ENCODE results near the gene PAAF1.

The PAAF1 gene

GRCh38 chr11:73939096-73939495 is 62.3 kb downstream of the PAAF1 start:
- Histone ChIP-seq H3K27me3 (replicated peaks; ENCODE audit: control insufficient read depth, insufficient read depth, low read length) (no peaks in the 10 kb centered on the region), H3K36me3 (ENCODE audit: control insufficient read depth, insufficient read depth, low read length) (no peaks in the 10 kb centered on the region; the same call in 1 of the 2 replicates), H3K4me3 (replicated peaks; ENCODE audit: low read depth, low read length) (no peak overlapping the region)
- TF ChIP-seq, protein P1, sequence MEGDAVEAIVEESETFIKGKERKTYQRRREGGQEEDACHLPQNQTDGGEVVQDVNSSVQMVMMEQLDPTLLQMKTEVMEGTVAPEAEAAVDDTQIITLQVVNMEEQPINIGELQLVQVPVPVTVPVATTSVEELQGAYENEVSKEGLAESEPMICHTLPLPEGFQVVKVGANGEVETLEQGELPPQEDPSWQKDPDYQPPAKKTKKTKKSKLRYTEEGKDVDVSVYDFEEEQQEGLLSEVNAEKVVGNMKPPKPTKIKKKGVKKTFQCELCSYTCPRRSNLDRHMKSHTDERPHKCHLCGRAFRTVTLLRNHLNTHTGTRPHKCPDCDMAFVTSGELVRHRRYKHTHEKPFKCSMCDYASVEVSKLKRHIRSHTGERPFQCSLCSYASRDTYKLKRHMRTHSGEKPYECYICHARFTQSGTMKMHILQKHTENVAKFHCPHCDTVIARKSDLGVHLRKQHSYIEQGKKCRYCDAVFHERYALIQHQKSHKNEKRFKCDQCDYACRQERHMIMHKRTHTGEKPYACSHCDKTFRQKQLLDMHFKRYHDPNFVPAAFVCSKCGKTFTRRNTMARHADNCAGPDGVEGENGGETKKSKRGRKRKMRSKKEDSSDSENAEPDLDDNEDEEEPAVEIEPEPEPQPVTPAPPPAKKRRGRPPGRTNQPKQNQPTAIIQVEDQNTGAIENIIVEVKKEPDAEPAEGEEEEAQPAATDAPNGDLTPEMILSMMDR (IDR thresholded peaks at IDR 0.05; ENCODE audit: insufficient read depth, low read length, poor library complexity, severe bottlenecking): no peak
- DNase-seq (ENCODE audit: extremely low read depth, insufficient read length): no peak

DNA sequence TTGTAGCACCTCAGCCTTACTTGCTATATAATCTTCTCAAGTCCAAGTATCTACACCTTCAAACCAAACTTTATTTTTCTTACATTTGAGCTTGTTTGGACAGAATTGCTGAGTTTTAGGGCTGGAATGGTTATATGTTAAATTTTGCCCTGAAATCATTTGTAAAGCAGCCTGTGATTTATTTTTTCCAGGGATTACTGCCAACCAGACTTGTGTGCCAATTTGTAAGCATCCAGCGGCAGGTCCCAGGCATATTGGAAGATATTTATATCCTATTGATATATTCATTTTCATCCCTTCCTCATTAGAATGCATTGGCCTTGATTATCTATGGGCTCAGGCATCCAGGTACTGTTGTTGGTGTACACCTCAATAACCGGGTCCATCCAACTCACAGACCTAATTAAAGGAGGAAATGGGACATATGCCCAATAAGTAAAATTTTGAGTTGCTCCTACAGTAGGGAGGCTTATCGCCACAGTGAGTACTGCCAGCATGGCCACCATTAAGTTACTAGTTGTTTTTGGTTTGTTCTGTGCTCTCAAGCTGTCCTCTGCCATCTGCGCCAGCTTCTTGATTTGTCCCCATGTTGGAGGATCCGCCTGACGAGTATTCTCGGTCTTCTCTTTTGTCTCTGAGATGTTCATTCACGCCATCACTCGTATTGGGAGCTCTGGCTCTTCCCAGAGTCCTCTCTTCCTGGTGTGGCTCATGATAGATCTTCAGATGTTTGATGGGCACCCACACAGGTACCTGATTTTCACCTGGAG is 64.2 kb downstream of the PAAF1 start:
- Histone ChIP-seq H3K4me3 (replicated peaks; ENCODE audit: low read depth, low read length) (no peak overlapping the region), H3K27me3 (replicated peaks; ENCODE audit: control insufficient read depth, insufficient read depth, low read length) (no peaks in the 10 kb centered on the region), H3K36me3 (ENCODE audit: control insufficient read depth, insufficient read depth, low read length) (no peaks in the 10 kb centered on the region)
- TF ChIP-seq, protein P1 (IDR thresholded peaks at IDR 0.05; ENCODE audit: insufficient read depth, low read length, poor library complexity, severe bottlenecking): no peak
- DNase-seq (ENCODE audit: extremely low read depth, insufficient read length): no peak

DNA sequence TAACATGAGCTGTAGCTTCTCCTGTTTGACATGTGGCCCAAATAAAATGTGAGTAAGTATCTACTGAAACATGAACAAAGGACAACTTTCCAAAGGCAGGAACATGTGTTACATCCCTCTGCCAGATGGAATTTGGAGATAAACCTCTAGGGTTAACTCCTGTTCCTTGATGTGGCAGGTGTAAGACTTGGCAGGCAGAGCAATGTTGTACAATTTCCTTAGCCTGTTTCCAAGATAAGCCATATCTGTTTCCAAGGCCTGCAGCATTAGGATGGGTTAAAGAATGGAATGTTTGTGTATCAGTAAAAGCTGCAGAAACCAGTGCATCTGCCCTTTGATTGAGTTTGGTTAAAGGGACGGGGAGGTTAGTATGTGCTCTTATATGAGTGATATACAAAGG is 65.2 kb downstream of the PAAF1 start:
- no peak for DNase-seq (ENCODE audit: extremely low read depth, insufficient read length)
- TF ChIP-seq, protein P1 (IDR thresholded peaks at IDR 0.05; ENCODE audit: insufficient read depth, low read length, poor library complexity, severe bottlenecking): no peak
- H3K27me3 ChIP-seq (replicated peaks; ENCODE audit: control insufficient read depth, insufficient read depth, low read length): no peaks in the 10 kb centered on the region
- no peaks in the 10 kb centered on the region for H3K36me3 ChIP-seq (ENCODE audit: control insufficient read depth, insufficient read depth, low read length)
- H3K4me3 ChIP-seq (replicated peaks; ENCODE audit: low read depth, low read length): no peak overlapping the region

GRCh38 chr11:73944085-73944484 is 67.3 kb downstream of the PAAF1 start:
- Histone ChIP-seq H3K27me3 (replicated peaks; ENCODE audit: control insufficient read depth, insufficient read depth, low read length) (no peaks in the 10 kb centered on the region), H3K36me3 (ENCODE audit: control insufficient read depth, insufficient read depth, low read length) (no peaks in the 10 kb centered on the region), H3K4me3 (replicated peaks; ENCODE audit: low read depth, low read length) (no peak overlapping the region)
- no peak for DNase-seq (ENCODE audit: extremely low read depth, insufficient read length)
- TF ChIP-seq, protein P1 (IDR thresholded peaks at IDR 0.05; ENCODE audit: insufficient read depth, low read length, poor library complexity, severe bottlenecking): no peak

GRCh38 chr11:73944901-73945300 is 68.1 kb downstream of the PAAF1 start:
- Histone ChIP-seq H3K36me3 (ENCODE audit: control insufficient read depth, insufficient read depth, low read length) (no peaks in the 10 kb centered on the region), H3K27me3 (replicated peaks; ENCODE audit: control insufficient read depth, insufficient read depth, low read length) (no peaks in the 10 kb centered on the region), H3K4me3 (replicated peaks; ENCODE audit: low read depth, low read length) (no peak overlapping the region)
- DNase-seq (ENCODE audit: extremely low read depth, insufficient read length): no peak
- TF ChIP-seq, protein P1 (IDR thresholded peaks at IDR 0.05; ENCODE audit: insufficient read depth, low read length, poor library complexity, severe bottlenecking): no peak
